Cardiac fibroblast (primary cell): ENCODE results near the gene EPHB6.

ENCODE experiments used
- DNase-seq, 2 donors: peaks; one replicate each; pipeline versions ENCODE4 v3.0.0 to v3.0.0-alpha.2; 2010; ENCODE audit warnings: low read depth in 2 of 2
- H3K4me3 ChIP-seq, 2 donors: replicated peaks in 1 of 2; 1 replicate in 1 of 2; 2 replicates in 1 of 2; pipeline ENCODE4 v1.5.1; 2011; ENCODE audit warnings: low read depth in 2 of 2, low read length in 2 of 2, mild to moderate bottlenecking in 2 of 2, moderate library complexity in 1 of 2
- CTCF ChIP-seq: IDR thresholded peaks from one replicate; pipeline ENCODE4 v1.5.1; 2011; ENCODE audit warnings: low read depth, mild to moderate bottlenecking, low read length, inconsistent platforms

Gene EPHB6

GRCh38 chr7:142851269-142851668, 3.6 kb upstream of the EPHB6 start:
- H3K4me3 ChIP-seq, result no peak overlapping the region
- DNase-seq, result no peak
- no peak for TF ChIP-seq CTCF

DNA sequence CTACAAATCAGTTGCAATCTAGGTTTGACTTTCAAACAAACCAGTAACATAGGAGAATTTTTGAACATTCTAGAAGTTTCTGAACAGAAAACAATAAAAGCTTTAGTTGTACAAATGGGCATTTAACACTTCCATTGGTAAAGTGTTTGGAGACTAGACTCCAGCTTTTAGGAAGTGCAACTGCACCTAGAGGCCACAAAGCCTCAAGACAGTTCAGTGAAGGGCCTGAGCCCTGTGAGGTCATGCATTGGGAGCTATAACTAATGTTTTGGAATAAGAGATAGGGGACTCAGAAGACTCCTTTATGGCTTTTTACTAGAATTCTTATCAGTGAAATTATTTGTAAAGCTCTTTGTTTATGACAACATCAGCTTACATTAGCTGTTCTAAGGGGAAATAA, 3.0 kb upstream of the EPHB6 start:
- no peak for DNase-seq
- no peak for TF ChIP-seq CTCF
- no peak overlapping the region for H3K4me3 ChIP-seq

DNA sequence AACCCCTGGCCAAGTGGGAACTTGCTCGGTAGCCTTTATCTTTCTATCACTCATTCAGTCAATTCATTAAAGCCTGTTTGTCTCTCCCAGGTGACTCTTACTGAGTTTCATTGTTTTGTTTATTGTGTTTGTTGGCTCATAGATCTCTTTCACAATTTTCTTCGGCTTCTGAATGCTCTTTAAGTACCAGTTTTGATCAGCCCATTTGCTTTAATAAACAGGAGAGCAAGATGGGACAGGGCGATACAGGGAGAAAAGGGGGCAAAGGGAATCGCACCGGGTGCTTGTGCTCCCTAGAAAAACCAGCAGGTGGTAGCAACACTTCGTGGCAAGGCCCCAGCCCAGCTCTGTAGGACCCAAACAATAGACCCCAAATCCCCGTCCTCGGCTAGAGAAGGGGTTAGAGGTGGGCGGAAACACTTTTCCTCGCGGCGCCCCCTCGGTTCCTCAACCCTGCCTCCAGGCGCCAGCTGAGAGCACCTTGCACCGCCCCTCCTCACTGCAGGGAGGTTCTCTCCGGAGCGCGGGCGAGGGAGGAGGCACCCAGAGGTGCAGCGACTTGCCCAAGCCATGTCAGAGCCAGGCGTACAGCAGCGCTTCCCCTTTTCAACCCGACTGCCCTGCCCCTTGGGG, 1.0 kb upstream of the EPHB6 start:
- peak; percentile 83 for TF ChIP-seq CTCF
- peak; percentile 67 to 68 for DNase-seq
- peak overlapping the region; percentile 70 to 71 for H3K4me3 ChIP-seq

- peak in 1 of 2 donors; percentile 7 for DNase-seq
- H3K4me3 ChIP-seq, result peak overlapping the region; percentile 63 to 71
- TF ChIP-seq CTCF, result no peak
Measured at GRCh38 chr7:142855114-142855743, 353 bp downstream of the EPHB6 start.

GRCh38 chr7:142855756-142856564, 1.1 kb downstream of the EPHB6 start:
- DNase-seq, result peak; percentile 13 to 74
- TF ChIP-seq CTCF, result no peak
- H3K4me3 ChIP-seq, result peak overlapping the region; percentile 63 to 71

- no peak for TF ChIP-seq CTCF
- no peak for DNase-seq
- H3K4me3 ChIP-seq, result no peak overlapping the region
Measured at GRCh38 chr7:142856565-142857245, 1.8 kb downstream of the EPHB6 start.
